HepG2 (cell line): ENCODE data around the gene TTC24. TPM values are rescaled to one million over a fixed set of nuclear protein-coding genes. Genes with fewer than 3 reads are reported as not detected.

Source experiments
- ATAC-seq: fragments of 200-7000 bp; cut with Tn5 transposase; 3 replicates; pipeline ENCODE4 v1.9.1; 2020; ENCODE audit warnings: mild to moderate bottlenecking, moderate library complexity
- BruUV-seq: library from RNA; stranded (reverse); fragments of 400-500 nt; replicated peaks from 2 replicates; lab custom pipeline; 2021; lab: Mats Ljungman, UMichigan
- CTCF ChIA-PET: fragments of 300-600 bp; formaldehyde crosslinking; extraction: SDS; loops from one replicate; lab custom pipeline; 2021; ENCODE audit warnings: low total read pairs, inconsistent platforms, low intra/inter-chr PET ratio; lab: Yijun Ruan, JAX
- POLR2A ChIA-PET: fragments of 350-600 bp; sonication (Branson Sonifier 250); formaldehyde crosslinking; loops from one replicate; lab custom pipeline; 2020; ENCODE audit warnings: antibody characterized with exemption, inconsistent platforms; lab: Yijun Ruan, JAX
- DNase-seq: peaks from one replicate; pipeline ENCODE4 v3.0.0-alpha.2; 2015; ENCODE audit warnings: low spot score
- FAIRE-seq: peaks from 3 replicates; lab custom pipeline; 2011; peaks lifted over from hg19 to GRCh38; lab: Jason Lieb, UNC
- H2AFZ ChIP-seq: one replicate; pipeline ENCODE4 v1.6.1; 2011; ENCODE audit warnings: low read length, inconsistent platforms
- H3K27ac ChIP-seq: fragments of 300-600 bp; 3 replicates; pipeline ENCODE4 v1.8.0; 2011; ENCODE audit warnings: mixed run types, mild to moderate bottlenecking, mixed read lengths, low read length, inconsistent platforms; ENCODE audit not compliant: insufficient read depth; ENCODE audit errors: extremely low read length
- H3K27me3 ChIP-seq, 2 experiments: fragments of 200-600 bp in 1 of 2; 2 replicates in 1 of 2; 3 replicates in 1 of 2; pipeline versions ENCODE4 v1.6.0 to v1.8.0; 2011; ENCODE audit warnings: low read length in 2 of 2, mild to moderate bottlenecking in 2 of 2, moderate library complexity in 2 of 2, inconsistent platforms in 1 of 2; ENCODE audit not compliant: insufficient read depth in 2 of 2, control insufficient read depth in 1 of 2
- H3K36me3 ChIP-seq, 2 experiments: fragments of 200-600 bp in 1 of 2; replicated peaks in 1 of 2; 2 replicates in 1 of 2; 3 replicates in 1 of 2; pipeline versions ENCODE4 v1.5.1 to v1.8.0; 2011; ENCODE audit warnings: low read length in 2 of 2, inconsistent platforms in 1 of 2; ENCODE audit not compliant: insufficient read depth in 2 of 2, control insufficient read depth in 1 of 2
- H3K4me1 ChIP-seq: 2 replicates; pipeline ENCODE4 v1.5.1; 2012; ENCODE audit warnings: low read length, inconsistent platforms; ENCODE audit not compliant: insufficient read depth
- H3K4me2 ChIP-seq: 2 replicates; pipeline ENCODE4 v1.6.0; 2011; ENCODE audit warnings: low read depth, low read length, inconsistent platforms
- H3K4me3 ChIP-seq, 3 experiments: fragments of 200-600 bp in 1 of 3; sonication (generic), shearing (Covaris generic) in 1 of 3; replicated peaks in 1 of 3; 2 replicates each; pipeline ENCODE4 v1.5.1; 2011 to 2016; ENCODE audit warnings: low read length in 3 of 3, inconsistent platforms in 2 of 3, low read depth in 2 of 3, mild to moderate bottlenecking in 2 of 3, control low read depth in 1 of 3, mixed read lengths in 1 of 3; ENCODE audit not compliant: insufficient read depth in 1 of 3
- H3K79me2 ChIP-seq: one replicate; pipeline ENCODE4 v1.6.1; 2011; ENCODE audit warnings: low read length, inconsistent platforms; ENCODE audit not compliant: insufficient read depth
- H3K9ac ChIP-seq: 2 replicates; pipeline ENCODE4 v1.6.0; 2011; ENCODE audit warnings: mild to moderate bottlenecking, low read depth, low read length, inconsistent platforms; ENCODE audit not compliant: insufficient read depth
- H3K9me3 ChIP-seq: 2 replicates; pipeline ENCODE4 v1.5.1; 2012; ENCODE audit warnings: mild to moderate bottlenecking, low read length
- H4K20me1 ChIP-seq: 2 replicates; pipeline ENCODE4 v1.6.0; 2011; ENCODE audit warnings: inconsistent platforms, mild to moderate bottlenecking, low read length, moderate library complexity; ENCODE audit not compliant: insufficient read depth
- CREB3 ChIP-seq: sonication (generic); formaldehyde crosslinking; IDR thresholded peaks from 2 replicates; pipeline ENCODE4 v1.5.0; 2020; ENCODE audit warnings: missing genetic modification reagents
- HMG20B ChIP-seq: conservative IDR thresholded peaks from 2 replicates; pipeline ENCODE4 v1.6.1; 2016; ENCODE audit warnings: missing genetic modification reagents, missing compliant biosample characterization
- NR2C2 ChIP-seq: sonication (generic); formaldehyde crosslinking; IDR thresholded peaks from 2 replicates; pipeline ENCODE4 v1.4.0; 2020; ENCODE audit warnings: missing genetic modification reagents, mild to moderate bottlenecking, moderate library complexity, borderline replicate concordance
- PRDM4 ChIP-seq: sonication (generic); formaldehyde crosslinking; IDR thresholded peaks from 2 replicates; pipeline ENCODE4 v1.9.0; 2021; ENCODE audit warnings: missing genetic modification reagents, borderline replicate concordance
- SCMH1 ChIP-seq: sonication (generic); formaldehyde crosslinking; IDR thresholded peaks from 2 replicates; pipeline ENCODE4 v1.9.0; 2021; ENCODE audit warnings: missing genetic modification reagents, mild to moderate bottlenecking, borderline replicate concordance
- SP1 ChIP-seq, 2 experiments: fragments of 450-650 bp in 1 of 2; sonication (generic) in 1 of 2; formaldehyde crosslinking in 1 of 2; IDR thresholded peaks; 2 replicates each; pipeline versions ENCODE4 v1.4.0 to v1.6.1; 2016 to 2020; ENCODE audit warnings: missing genetic modification reagents in 1 of 2
- SRSF4 ChIP-seq: fragments of 200-400 bp; formaldehyde crosslinking; IDR thresholded peaks from one replicate; pipeline ENCODE4 v1.6.1; 2018; ENCODE audit warnings: mild to moderate bottlenecking, low read depth, low read length, moderate library complexity; ENCODE audit not compliant: poor library complexity, severe bottlenecking
- ZBTB7A ChIP-seq: sonication (generic); formaldehyde crosslinking; IDR thresholded peaks from 2 replicates; pipeline ENCODE4 v1.8.0; 2022; ENCODE audit warnings: mild to moderate bottlenecking, missing genetic modification reagents
- ZNF292 ChIP-seq: sonication (generic); formaldehyde crosslinking; IDR thresholded peaks from 2 replicates; pipeline ENCODE4 v1.8.1; 2022; ENCODE audit warnings: mild to moderate bottlenecking, low read depth, missing genetic modification reagents, borderline replicate concordance
- ZNF850 ChIP-seq: sonication (generic); formaldehyde crosslinking; conservative IDR thresholded peaks from 2 replicates; pipeline ENCODE4 v1.9.0; 2021; ENCODE audit warnings: mild to moderate bottlenecking, missing genetic modification reagents
- WGBS: methylation state at CpG from one replicate; pipeline ENCODE4 v1.1.6; 2017; ENCODE audit warnings: low lambda C conversion rate; 5-methylcytosine and 5-hydroxymethylcytosine counted together
- in situ Hi-C: cut with HindIII; loops from 2 replicates; pipeline ENCODE4 v1.10.0; 2017; ENCODE audit warnings: low pct_unique_long_range_greater_than_20kb; ENCODE audit not compliant: extremely low pct_ligation_motif_present
- intact Hi-C: fragments of 100-400 bp; cut with micrococcal nuclease; formaldehyde crosslinking; loops from one replicate; pipeline ENCODE4 v1.10.0; 2022; ENCODE audit not compliant: unreplicated experiment
- polyA plus RNA-seq, 8 experiments: library from polyadenylated mRNA; depleted of rRNA in 3 of 8; stranded (reverse) in 7 of 8; unstranded in 1 of 8; fragments of >200 nt; fragmentation: Illumina TruSeq in 4 of 8; extraction: Trizol in 4 of 8; gene quantifications; 2 replicates each; pipeline versions ENCODE4 v1.2.1 to v1.2.3, GENCODE V29; 2011 to 2016; ENCODE audit warnings: low read depth in 4 of 8, missing spikeins in 1 of 8, mixed read lengths in 1 of 8; ENCODE audit not compliant: insufficient read depth in 1 of 8
- total RNA-seq, 5 experiments: library from RNA; depleted of rRNA; stranded (reverse); fragments of >200 nt; fragmentation: Illumina TruSeq; extraction: Trizol; gene quantifications; 2 replicates each; pipeline ENCODE4 v1.2.3, GENCODE V29; 2016; ENCODE audit warnings: low read depth in 1 of 5
- TF ChIP-seq, protein P1 (sequence below): sonication (generic); formaldehyde crosslinking; IDR thresholded peaks from 2 replicates; pipeline ENCODE4 v1.9.0; 2021; ENCODE audit warnings: mild to moderate bottlenecking, missing genetic modification reagents
- TF ChIP-seq, protein P2 (sequence below): sonication (generic); formaldehyde crosslinking; IDR thresholded peaks from 2 replicates; pipeline ENCODE4 v1.8.1; 2023; ENCODE audit warnings: mild to moderate bottlenecking, inconsistent platforms, moderate library complexity, missing genetic modification reagents, borderline replicate concordance

Gene TTC24
- total and polyA plus RNA-seq, 2 of the 13 experiments (the other 11 are each of a cell fraction or from before 2014, with no cell fraction given), result 0.13 to 0.18 TPM

- Histone ChIP-seq H3K4me3 (no peak overlapping the region), H3K79me2 (no peaks in the 10 kb centered on the region), H3K27ac (no peak overlapping the region), H3K4me2 (no peak overlapping the region), H4K20me1 (no peaks in the 10 kb centered on the region), H2AFZ (no peak overlapping the region), H3K9ac (no peak overlapping the region), H3K9me3 (no peaks in the 10 kb centered on the region), H3K27me3 (peaks cover 2 to 4% of the 10 kb centered on the region in 2 experiments; a peak in 2 of 5 replicates), H3K36me3 (no peaks in the 10 kb centered on the region), H3K4me1 (peaks cover 49% of the 10 kb centered on the region)
- ChIA-PET POLR2A (interaction anchor here (1.5 kb wide), 1 partner anchor 21 kb away, joined by 3 read pairs; no protein-coding TSS in a partner anchor), CTCF (no interaction called here)
- in situ Hi-C loops (no loop called here), intact Hi-C loops (no loop called here)
- FAIRE-seq (no peak), ATAC-seq (no peak), DNase-seq (no peak)
- no TSS peak for BruUV-seq
- WGBS, result 26% methylated on average over 3 of the region's 3 CpGs
- no peak for TF ChIP-seq ZNF292 (CRISPR knock-in tag)
- no peak for TF ChIP-seq ZNF850 (CRISPR knock-in tag)
- TF ChIP-seq ZBTB7A, result no peak
- no peak for TF ChIP-seq SRSF4
- no peak for TF ChIP-seq SCMH1 (CRISPR knock-in tag)
- no peak for TF ChIP-seq PRDM4 (CRISPR knock-in tag)
- no peak for TF ChIP-seq HMG20B (CRISPR knock-in tag)
- TF ChIP-seq, protein P1, sequence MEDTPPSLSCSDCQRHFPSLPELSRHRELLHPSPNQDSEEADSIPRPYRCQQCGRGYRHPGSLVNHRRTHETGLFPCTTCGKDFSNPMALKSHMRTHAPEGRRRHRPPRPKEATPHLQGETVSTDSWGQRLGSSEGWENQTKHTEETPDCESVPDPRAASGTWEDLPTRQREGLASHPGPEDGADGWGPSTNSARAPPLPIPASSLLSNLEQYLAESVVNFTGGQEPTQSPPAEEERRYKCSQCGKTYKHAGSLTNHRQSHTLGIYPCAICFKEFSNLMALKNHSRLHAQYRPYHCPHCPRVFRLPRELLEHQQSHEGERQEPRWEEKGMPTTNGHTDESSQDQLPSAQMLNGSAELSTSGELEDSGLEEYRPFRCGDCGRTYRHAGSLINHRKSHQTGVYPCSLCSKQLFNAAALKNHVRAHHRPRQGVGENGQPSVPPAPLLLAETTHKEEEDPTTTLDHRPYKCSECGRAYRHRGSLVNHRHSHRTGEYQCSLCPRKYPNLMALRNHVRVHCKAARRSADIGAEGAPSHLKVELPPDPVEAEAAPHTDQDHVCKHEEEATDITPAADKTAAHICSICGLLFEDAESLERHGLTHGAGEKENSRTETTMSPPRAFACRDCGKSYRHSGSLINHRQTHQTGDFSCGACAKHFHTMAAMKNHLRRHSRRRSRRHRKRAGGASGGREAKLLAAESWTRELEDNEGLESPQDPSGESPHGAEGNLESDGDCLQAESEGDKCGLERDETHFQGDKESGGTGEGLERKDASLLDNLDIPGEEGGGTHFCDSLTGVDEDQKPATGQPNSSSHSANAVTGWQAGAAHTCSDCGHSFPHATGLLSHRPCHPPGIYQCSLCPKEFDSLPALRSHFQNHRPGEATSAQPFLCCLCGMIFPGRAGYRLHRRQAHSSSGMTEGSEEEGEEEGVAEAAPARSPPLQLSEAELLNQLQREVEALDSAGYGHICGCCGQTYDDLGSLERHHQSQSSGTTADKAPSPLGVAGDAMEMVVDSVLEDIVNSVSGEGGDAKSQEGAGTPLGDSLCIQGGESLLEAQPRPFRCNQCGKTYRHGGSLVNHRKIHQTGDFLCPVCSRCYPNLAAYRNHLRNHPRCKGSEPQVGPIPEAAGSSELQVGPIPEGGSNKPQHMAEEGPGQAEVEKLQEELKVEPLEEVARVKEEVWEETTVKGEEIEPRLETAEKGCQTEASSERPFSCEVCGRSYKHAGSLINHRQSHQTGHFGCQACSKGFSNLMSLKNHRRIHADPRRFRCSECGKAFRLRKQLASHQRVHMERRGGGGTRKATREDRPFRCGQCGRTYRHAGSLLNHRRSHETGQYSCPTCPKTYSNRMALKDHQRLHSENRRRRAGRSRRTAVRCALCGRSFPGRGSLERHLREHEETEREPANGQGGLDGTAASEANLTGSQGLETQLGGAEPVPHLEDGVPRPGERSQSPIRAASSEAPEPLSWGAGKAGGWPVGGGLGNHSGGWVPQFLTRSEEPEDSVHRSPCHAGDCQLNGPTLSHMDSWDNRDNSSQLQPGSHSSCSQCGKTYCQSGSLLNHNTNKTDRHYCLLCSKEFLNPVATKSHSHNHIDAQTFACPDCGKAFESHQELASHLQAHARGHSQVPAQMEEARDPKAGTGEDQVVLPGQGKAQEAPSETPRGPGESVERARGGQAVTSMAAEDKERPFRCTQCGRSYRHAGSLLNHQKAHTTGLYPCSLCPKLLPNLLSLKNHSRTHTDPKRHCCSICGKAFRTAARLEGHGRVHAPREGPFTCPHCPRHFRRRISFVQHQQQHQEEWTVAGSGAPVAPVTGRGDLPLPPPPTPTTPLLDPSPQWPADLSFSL, result no peak
- TF ChIP-seq NR2C2 (CRISPR knock-in tag), result no peak
- no peak for TF ChIP-seq CREB3 (CRISPR knock-in tag)
- TF ChIP-seq, protein P2, sequence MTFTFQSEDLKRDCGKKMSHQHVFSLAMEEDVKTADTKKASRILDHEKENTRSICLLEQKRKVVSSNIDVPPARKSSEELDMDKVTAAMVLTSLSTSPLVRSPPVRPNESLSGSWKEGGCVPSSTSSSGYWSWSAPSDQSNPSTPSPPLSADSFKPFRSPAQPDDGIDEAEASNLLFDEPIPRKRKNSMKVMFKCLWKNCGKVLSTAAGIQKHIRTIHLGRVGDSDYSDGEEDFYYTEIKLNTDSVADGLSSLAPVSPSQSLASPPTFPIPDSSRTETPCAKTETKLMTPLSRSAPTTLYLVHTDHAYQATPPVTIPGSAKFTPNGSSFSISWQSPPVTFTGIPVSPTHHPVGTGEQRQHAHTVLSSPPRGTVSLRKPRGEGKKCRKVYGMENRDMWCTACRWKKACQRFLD (CRISPR knock-in tag), result no peak
- TF ChIP-seq SP1 (IDR thresholded peaks at IDR 0.05), result no peak
- TF ChIP-seq SP1 (CRISPR knock-in tag; IDR thresholded peaks at IDR 0.05), result no peak
Measured at GRCh38 chr1:156612666-156613065, 33.1 kb downstream of the TTC24 start.
